Measurements from ENCODE around the gene CLTA. TPM values are rescaled to one million over a fixed set of nuclear protein-coding genes. Genes with fewer than 3 reads are reported as not detected.
"Not testable (repeated sequence)": the region's sequence is repeated elsewhere in the genome, so short reads cannot be mapped to it uniquely, and the experiment has no call there.

Gene CLTA
- polyA plus RNA-seq, 4 donors: 189 to 285 (median 281) TPM

GRCh38 chr9:36156116-36156515, 34.6 kb upstream of the CLTA start:
- no peak for DNase-seq (ENCODE audit: low read depth in 4 of 4, low spot score in 3 of 4)

- DNase-seq (ENCODE audit: low read depth in 4 of 4, low spot score in 3 of 4): no peak
Measured at GRCh38 chr9:36158122-36158521, 32.6 kb upstream of the CLTA start.

GRCh38 chr9:36158917-36159316, 31.8 kb upstream of the CLTA start:
- DNase-seq (ENCODE audit: low read depth in 4 of 4, low spot score in 3 of 4): no peak

GRCh38 chr9:36159509-36159908, 31.2 kb upstream of the CLTA start:
- DNase-seq (ENCODE audit: low read depth in 4 of 4, low spot score in 3 of 4): not testable (repeated sequence)

- DNase-seq (ENCODE audit: low read depth in 4 of 4, low spot score in 3 of 4): not testable (repeated sequence)
Measured at GRCh38 chr9:36160126-36160525, 30.6 kb upstream of the CLTA start.

- DNase-seq (ENCODE audit: low read depth in 4 of 4, low spot score in 3 of 4): no peak
Measured at GRCh38 chr9:36161187-36161586, 29.5 kb upstream of the CLTA start.

- DNase-seq (ENCODE audit: low read depth in 4 of 4, low spot score in 3 of 4): no peak
Measured at GRCh38 chr9:36162211-36162738, 28.4 kb upstream of the CLTA start.

- peak; percentile 74 to 82 (median 80) for DNase-seq (ENCODE audit: low read depth in 4 of 4, low spot score in 3 of 4)
Measured at GRCh38 chr9:36163049-36163785, 27.5 kb upstream of the CLTA start.

GRCh38 chr9:36163786-36164170, 26.9 kb upstream of the CLTA start:
- no peak for DNase-seq (ENCODE audit: low read depth in 4 of 4, low spot score in 3 of 4)

- no peak for DNase-seq (ENCODE audit: low read depth in 4 of 4, low spot score in 3 of 4)
Measured at GRCh38 chr9:36164372-36164771, 26.3 kb upstream of the CLTA start.

- DNase-seq (ENCODE audit: low read depth in 4 of 4, low spot score in 3 of 4): no peak
Measured at GRCh38 chr9:36164989-36165388, 25.7 kb upstream of the CLTA start.

GRCh38 chr9:36165826-36166167, 24.9 kb upstream of the CLTA start:
- DNase-seq (ENCODE audit: low read depth in 4 of 4, low spot score in 3 of 4): no peak

GRCh38 chr9:36166168-36166927, 24.4 kb upstream of the CLTA start:
- DNase-seq (ENCODE audit: low read depth in 4 of 4, low spot score in 3 of 4): peak in 1 of 4 donors; percentile 48

GRCh38 chr9:36169166-36169565, 21.6 kb upstream of the CLTA start, which contains the start of gene CCIN:
Gene CCIN (plus strand): TSS chr9:36169388. CDS start chr9:36169503, 115 bp downstream.
- no peak for DNase-seq (ENCODE audit: low read depth in 4 of 4, low spot score in 3 of 4)

GRCh38 chr9:36169708-36170107, 21.0 kb upstream of the CLTA start:
- no peak for DNase-seq (ENCODE audit: low read depth in 4 of 4, low spot score in 3 of 4)

GRCh38 chr9:36170531-36170930, 20.2 kb upstream of the CLTA start:
- no peak for DNase-seq (ENCODE audit: low read depth in 4 of 4, low spot score in 3 of 4)

- DNase-seq (ENCODE audit: low read depth in 4 of 4, low spot score in 3 of 4): no peak
Measured at GRCh38 chr9:36173861-36174260, 16.9 kb upstream of the CLTA start.

- no peak for DNase-seq (ENCODE audit: low read depth in 4 of 4, low spot score in 3 of 4)
Measured at GRCh38 chr9:36174271-36174670, 16.4 kb upstream of the CLTA start.

- DNase-seq (ENCODE audit: low read depth in 4 of 4, low spot score in 3 of 4): no peak
Measured at GRCh38 chr9:36174731-36175130, 16.0 kb upstream of the CLTA start.

- DNase-seq (ENCODE audit: low read depth in 4 of 4, low spot score in 3 of 4): not testable (repeated sequence)
Measured at GRCh38 chr9:36175209-36175608, 15.5 kb upstream of the CLTA start.

GRCh38 chr9:36176496-36176895, 14.2 kb upstream of the CLTA start:
- not testable (repeated sequence) for DNase-seq (ENCODE audit: low read depth in 4 of 4, low spot score in 3 of 4)

- no peak for DNase-seq (ENCODE audit: low read depth in 4 of 4, low spot score in 3 of 4)
Measured at GRCh38 chr9:36177571-36177970, 13.2 kb upstream of the CLTA start.
